Hippocampal formation (tissue), 2 donors: ENCODE measurements around the gene CNTN4.

Source experiments
- DNase-seq, 2 donors: peaks; one replicate each; lab custom pipeline; 2025; lab: John Stamatoyannopoulos, UW

Gene CNTN4

DNA sequence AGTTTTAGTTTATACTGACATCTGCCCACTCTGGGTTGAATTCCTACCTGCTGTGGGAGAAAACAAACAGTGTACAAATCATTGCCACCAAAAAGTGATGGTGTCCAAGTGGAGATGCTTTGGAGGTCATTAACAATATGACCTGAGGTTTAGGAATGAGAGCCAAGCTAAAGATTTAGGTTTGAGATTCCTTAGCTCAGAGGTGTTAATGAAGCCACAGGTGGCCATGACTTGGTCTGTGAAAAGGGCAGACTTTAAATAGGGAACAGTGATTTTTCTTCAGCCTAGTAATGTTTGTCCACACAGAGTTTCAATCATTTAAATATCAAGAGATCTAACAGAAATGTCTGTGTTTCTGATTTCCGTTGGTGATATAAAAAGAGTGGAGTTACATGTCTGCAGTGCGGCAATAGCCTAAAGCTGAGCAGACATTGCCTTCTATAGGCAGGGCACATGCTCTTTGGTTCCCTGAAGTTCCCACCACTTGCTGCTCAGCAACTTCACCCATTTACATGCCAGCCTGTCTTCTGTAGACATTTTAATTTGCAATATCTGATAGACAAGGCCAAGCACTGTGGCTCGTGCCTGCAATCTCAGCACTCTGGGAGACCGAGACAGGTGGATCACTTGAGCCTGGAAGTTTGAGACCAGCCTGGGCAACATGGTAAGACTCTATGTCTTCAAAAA lies 588.3 kb downstream of the CNTN4 start:
- DNase-seq = no peak

DNA sequence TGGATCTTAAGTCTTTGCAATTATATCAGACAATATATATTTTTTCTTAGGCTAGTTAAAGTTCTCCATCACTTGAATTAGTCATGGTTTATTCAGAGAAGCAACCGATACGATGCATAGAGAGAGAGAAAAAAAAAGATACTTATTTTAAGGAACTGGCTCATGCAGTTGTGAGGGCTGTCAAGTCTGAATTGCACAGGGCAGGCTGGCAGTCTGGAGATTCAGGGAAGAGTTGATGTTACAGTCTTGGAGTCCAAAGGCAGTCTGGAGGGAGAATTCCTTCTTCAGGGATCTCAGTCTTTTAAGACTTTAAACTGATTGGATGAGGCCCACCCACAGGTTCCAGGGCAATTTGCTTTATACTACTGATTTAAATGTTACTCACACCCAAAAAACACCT lies 598.9 kb downstream of the CNTN4 start:
- no peak for DNase-seq

DNA sequence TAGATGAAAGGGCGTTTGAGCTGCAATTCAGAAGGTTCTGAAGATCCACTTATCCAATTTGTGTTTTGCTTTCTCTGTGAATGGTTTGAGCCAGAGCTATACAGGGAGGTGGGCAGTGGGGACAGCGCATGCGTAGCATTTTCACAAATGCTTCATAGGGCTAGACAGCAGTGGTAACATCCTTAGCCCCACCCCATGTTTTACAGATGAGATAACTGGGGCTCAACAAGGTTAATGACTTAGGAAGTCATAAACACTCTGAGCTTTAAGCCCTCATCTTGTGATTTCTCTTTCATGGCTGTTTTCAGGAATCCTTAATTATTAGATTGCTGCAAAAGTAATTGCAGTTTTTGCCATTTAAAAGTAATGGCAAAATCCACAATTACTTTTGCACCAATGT lies 602.8 kb downstream of the CNTN4 start:
- no peak for DNase-seq

DNA sequence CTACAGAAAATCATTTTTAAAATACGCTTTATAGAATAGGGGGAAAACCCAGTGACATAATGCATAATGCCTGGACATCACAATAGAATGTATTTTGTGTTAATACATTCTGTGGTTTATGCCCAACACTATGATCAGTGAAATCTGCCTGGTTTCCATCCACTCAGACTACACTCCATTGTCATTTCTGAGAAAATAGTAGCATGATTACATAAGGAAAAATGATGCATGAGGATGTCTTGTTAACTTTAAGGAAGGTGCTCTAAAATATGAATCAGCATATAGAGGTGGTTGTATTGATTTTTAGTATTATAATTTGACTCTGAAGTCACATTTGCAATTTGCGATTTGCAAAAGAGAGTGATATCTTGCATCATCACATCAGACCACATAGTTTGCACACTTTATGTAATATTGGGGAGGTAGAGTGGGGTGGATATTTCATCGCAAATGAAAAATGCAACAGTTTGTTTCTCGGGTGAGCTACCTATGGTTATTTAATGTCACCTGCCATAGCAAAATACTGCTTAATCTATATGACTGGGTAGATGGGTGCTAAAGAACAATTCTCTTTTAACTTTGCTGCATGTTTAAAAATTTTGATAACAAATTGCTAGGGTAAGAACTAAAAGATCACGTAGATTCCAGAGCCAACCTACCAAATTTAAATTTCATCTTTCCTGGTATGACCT lies 607.6 kb downstream of the CNTN4 start:
- no peak for DNase-seq

DNA sequence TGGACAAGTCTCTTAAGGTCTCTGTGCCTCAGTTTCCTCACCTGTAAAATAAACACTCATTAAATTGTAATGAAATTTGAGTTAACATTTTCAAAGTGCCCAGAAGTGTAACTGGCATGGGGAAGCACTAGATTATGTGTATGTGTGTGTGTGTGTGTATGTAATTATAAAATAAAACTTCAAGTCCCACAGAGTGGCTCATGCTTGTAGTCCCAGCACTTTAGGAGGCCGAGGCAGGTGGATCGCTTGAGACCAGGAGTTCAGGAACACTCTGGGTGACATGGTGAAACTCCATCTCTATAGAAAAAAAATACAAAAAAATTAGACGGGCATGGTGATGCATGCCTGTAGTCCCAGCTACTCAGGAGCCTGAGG lies 608.2 kb downstream of the CNTN4 start:
- DNase-seq = no peak

DNA sequence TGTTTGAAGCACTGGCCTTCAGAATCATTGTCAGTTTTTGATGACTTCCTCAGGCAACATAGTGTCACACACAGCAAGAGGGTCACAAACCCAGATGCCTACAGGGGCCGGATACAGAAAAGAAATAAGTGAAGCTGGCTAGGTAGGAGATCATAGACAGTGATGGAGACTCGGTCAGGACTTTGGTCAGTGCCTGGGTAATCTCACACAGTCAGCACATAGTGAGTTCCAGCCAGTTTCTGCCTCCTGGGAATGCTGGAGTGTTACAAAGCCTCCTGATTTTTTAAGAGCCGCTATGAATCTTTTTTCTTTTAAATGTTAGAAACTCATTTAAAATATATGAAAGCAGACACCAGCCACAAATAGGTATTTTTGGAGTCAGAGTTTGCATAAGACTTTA lies 612.4 kb downstream of the CNTN4 start:
- DNase-seq = no peak

DNA sequence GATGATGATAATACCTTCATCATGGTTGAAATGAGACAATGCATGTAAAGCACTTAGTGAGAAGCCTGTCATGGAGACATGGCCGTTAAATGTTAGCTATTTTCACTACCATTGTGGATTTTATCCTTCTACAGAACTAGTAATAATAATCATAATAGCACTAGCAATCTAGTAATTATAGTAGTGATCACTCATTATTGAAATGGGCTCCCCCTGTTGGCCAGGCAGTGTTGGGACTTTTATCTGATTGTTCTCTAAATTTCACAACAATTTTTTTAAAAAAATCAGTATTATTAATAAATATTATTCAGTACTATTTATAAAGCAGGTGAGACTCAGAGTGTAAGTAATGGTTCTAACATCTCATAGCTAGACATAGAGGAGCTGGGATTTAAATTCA lies 615.3 kb downstream of the CNTN4 start:
- DNase-seq = no peak

DNA sequence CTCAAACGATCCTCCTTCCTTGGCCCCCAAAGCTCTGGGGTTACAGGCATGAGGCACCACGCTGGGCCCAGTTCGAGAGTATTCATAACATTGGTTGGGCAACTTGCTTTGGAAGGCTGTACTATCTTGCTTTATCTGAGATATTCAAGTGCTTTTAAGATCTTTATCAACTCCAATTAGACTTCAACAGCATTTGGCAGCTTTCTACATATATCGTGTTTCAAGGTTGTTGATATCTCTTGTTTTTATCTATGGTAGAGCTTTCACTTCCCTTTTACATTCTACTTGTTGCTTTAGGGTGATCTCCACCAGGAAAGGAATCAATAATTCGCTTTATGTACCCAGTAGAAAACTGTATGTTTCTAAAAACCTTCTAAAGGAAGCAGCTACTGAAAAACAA lies 616.2 kb downstream of the CNTN4 start:
- no peak for DNase-seq

DNA sequence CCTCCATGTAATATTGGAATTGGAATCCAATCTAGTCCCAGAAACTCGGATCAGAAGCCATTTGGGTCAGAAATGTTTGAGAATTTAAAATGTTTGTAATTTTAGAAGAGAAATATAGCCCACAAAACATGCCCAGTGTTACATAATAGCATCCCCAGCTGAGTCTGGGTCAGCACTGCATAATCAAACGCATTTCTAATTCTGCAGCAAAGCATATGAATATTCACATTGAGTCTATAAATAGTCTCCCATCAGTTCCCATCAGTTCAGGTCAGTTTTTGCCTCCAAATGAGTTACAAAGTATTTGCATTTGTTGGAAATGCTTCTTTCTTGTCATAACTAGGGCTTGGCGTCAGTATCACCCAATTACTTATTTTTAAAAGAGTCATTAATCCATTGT lies 628.4 kb downstream of the CNTN4 start:
- no peak for DNase-seq

DNA sequence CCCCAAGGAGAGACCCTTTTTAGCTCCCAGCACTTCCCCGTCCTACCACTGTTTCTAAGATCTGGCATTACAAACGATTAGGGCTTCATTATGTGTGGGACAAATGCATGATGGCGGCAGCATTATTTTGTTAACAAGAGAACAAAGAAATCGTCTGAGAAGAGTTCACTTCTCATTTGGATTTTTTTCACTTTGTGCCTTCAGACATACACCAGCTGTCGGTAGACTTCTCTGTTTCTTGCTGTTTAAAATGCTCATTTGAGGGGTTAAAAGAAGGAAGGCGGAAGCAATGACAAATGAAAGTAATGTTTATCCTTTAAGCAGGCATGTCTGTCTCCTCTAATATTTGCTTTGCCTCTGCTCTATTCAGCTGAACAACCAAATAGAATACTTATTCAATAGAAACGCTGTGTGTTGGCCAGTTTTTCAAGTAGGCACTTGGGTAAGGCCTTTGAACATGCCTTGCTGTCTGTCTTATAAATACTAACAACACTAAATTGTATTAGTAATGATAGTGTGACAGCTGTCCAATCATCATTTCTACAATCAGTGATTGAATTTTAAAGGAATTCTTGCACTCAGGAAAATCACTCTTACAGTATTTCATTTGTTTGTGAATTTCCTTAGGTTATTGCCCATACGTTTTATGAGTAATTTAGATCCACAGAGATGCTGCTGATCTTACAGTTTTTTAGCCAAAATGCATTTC lies 629.1 kb downstream of the CNTN4 start:
- no peak for DNase-seq

DNA sequence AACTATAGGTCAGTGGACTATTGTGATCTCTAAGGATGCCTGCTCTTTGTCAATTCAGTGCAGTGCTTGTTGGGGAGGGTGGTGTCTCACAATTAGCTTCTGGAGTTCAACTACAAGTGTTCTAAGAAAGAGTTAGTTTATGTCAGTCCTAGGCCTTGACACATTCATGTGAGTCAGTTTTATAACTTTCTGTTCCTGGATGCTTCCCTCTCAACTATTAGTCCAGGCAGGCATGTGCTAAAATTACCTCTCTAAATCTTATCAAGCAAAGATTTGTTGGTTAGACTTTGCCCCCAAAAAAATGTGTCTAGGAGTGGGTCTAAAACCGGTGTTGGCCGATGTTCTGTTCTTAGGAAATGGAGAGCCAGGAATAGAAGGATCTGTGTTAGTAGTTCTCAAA lies 633.2 kb downstream of the CNTN4 start:
- DNase-seq = no peak

DNA sequence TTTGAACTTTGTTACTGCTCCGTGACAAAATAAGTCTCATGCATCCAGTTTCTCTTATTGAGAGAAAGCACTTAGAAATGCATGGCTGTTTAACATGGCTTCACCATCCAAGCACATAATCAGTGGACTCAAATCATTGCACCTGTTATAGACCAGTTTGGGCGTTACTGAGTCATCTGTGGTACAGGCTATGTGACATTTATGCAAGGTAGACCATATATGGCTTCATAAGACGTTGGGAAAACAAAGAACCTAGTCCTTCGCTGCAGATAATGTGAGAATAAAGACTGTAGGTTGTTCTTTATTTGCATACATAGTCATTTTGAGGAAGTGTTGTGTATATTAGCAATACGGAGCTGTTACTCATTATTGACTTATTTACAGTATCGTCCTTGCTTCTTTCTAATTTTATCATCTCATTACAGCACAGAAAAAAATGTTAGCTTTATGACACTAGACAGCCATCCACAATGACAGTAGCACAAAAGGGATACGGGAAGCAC lies 636.8 kb downstream of the CNTN4 start:
- no peak for DNase-seq

DNA sequence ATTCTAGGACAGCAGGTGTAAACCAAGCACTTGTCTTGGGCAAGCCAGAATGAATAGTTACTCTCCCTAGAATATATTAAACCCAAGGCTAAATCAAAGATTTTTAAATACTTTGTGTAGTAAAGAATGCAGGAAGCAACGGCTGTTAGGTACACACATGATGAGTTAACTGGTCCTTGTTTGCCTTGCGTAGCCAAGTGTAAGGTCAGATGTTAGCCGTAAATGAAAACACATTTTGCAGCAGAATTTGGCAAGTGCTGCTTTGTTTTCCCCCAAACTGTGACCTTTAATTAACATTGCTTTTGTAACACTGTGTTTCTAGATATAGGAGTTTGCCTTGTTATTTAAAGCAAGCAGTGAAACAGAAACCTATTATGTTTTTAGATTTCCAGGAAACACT lies 642.9 kb downstream of the CNTN4 start:
- DNase-seq = no peak

DNA sequence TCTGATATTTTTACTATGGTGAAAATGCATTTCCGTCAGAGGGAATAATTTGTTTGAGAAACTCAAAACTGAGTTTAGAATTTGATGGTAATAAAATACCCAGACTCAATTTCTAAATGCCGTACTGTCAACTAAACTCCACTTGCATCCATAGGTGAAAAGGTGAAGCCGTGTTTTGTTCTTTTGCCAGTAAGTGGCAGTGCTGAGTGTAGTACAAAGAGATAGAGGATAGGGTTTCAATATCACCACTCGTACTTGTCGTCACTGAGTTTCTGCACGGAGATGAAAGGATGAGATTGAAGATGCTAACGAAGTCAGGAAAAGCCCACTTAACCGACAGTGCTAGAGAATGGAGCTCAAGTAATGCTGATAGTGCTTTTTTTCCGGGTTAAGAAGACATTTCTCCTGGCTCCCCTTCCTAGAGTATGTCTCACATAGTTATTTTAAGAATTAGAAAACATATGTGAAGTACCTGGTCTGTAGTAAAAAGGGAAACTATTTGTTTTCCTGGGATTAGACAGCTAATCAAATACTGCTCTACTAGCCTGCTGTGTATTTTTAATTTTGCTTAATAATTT lies 666.4 kb downstream of the CNTN4 start:
- DNase-seq = no peak

DNA sequence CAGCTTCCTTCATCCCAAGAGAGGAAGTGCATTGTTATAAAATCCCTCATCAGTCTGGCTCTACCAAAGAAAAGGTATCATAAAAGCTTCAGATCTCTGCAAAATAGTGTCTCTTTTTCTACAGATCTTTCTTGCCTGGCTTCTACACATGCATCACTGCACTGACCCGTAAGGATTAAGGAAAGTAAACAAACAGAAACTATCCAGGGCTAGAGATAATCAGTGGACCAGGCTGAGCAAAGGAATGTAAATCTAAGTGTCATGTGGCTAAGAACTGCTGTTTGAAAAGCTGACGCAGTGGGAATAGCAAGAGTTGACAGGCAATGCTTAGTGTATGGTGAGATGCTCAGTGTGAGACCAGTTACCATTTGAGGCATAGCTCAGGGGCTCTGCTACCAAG lies 671.8 kb downstream of the CNTN4 start:
- DNase-seq = no peak

DNA sequence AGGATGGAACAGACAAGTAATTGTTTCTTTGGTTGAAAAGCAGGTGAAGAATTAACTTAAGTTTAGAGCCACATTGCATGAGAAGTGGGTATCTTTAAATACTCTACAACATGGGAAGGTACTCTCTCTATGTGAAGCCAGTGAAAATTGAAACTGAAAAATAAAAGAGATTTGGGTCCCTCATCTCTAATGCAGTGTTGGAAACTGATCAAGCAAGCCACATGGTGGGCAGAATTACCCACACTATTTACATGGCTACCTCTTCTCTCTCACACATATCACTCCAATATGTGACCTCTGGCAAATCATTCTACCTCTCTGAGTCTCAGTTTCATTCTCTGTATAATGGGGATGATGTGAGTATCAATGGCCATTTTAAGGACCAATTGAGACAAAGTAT lies 672.5 kb downstream of the CNTN4 start:
- DNase-seq = no peak

DNA sequence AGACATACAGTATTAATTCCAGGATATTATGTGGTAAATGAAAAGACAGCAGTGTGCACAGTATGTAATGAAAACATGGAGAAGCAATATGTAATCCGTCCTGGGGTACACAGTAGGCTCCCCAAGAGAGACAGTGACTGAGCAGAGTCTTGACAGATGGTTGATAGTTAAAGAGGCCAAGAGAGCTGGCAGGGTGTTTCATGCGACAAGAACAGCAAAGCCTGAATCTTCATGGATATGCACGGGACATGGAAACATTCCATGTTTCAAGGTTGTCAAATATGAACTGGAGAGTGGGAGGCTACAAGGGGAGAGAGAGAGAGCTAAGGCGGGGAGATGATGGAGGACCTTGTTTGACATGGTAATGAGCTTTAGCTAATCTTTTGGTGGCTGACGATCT lies 673.1 kb downstream of the CNTN4 start:
- DNase-seq = no peak

DNA sequence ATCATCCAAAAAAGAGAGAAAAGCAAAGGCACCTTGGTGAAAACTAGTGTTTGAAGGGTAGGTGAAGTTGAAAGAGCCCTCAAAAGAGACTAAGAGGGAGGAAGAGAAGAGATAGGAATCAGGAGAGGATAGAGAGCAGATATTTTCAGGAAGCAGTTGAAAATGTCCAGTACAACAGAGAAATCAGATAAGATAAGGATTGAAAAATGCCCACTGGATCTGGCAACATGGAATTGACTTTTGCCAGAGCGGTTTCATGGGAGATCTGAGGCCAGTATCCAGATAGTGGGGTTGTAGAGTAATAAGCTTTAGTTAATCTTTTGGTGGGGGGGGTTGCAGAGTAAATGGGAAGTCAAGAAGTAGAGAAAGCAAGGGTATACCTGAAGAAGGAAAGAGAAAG lies 674.1 kb downstream of the CNTN4 start:
- DNase-seq = no peak

DNA sequence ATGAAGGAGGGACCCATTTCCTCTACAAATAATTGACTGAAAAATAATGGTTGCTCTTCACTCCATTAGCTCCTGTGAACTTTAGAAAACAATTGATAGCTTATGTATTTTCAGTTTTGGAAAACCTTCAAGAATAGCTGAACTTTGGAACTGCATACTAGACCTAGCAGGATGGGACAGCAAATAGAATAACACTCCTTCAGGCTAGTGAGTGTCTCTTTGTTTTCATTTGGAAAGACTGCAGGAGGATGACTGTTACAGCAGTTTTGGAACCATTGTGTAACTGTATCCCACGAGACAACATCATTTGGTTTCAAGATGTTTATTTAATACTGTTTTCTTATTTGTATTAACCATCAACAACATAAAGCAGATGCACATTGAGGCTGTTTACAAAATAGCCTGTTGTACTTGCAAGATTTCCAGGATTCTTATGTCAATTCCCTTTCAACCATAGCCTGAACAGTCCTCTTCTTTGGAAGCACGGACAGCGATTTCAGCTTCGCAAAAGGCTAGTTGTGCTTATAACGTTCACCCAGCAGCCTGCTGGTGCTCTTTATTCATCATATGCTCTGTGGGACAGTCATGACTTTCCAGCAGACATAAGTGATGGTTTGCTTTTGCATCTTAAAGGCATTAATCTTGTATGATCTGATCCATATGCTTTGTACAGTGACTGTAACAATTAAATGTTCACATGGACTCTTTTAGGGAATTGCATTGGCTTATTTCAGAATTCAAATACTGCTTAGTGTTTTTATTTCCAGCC lies 676.0 kb downstream of the CNTN4 start:
- no peak for DNase-seq

DNA sequence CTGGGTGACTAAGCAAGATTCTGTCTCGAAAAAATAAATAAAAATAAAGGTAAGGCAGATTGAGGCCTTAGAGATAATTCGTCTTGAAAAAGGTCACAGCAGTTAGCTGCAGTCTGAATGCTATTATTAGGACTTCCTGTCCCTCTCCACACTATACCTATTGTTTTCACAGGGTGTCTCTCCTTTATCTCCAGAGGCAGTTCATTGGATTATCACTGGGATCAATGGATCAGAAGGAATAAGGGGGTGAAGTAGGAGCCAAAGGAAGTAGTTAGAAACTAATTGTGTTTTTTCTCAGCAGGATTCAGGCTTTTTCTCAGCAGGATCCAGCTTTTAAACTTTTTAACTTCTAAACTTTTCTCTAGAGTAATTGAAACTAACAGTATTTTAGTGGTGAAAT lies 684.6 kb downstream of the CNTN4 start:
- DNase-seq = no peak

DNA sequence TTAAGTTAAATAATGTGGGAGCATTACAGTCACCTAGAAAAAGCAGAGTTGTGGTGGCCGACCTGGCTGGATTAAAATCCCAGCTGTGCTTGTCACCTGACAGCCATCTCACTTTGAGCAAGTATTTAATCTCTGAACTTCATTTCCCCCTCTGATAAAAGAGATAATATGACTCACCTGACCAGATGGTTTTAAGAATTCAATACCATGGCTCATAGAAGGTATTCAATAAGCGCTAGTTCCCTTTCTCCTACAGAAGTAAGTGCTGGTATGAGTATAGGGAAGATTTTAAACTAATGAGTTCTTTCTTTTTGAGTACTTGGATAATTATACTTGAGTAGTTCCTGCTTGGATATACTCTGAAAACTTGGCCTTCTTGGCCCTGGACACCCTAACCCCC lies 686.0 kb downstream of the CNTN4 start:
- DNase-seq = no peak

DNA sequence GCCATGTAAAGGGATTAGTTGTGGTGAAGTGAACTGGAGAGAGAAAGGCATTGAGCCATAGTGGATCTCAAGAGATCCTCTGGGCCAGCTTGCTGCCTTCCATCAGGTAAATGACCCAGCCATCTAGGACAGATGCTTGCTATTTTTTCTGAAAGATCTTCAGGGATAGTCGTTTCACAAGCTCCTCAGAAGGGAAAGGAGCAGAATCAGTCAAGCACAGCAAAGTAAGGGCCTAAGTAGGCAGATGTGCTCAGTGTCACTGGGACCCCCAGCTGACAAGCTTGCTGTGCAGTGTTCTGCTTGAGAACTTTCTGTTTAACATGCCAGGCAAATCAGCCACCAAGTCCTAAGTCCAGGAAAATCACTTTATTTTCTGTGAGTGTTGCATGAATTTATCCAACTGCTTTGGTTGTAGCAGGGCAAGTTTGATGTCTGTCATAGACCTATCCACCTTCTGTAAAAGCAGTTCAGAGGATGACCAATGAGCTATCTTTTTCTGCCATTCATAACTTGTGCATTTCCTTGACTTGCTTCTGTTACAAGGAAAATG lies 691.7 kb downstream of the CNTN4 start:
- no peak for DNase-seq
